ENCODE measurements around the gene SOWAHA.

GRCh38 chr5:132839426-132840301, 26.6 kb downstream of the SOWAHA start:
- TF ChIP-seq CTCF (IDR thresholded peaks at IDR 0.05): no peak
- TF ChIP-seq POLR2A (IDR thresholded peaks at IDR 0.05): no peak
- no peak for TF ChIP-seq POLR2AphosphoS5 (IDR thresholded peaks at IDR 0.05)
